SU-DHL-6 (cell line): Measurements from ENCODE around the gene THOC7.

ENCODE experiments used
- EZH2phosphoT487 ChIP-seq: fragments of 200-600 bp; sonication (generic), shearing (Covaris generic); conservative IDR thresholded peaks from 2 replicates; pipeline ENCODE4 v1.6.1; 2018; ENCODE audit warnings: mild to moderate bottlenecking, antibody characterized with exemption, low read length, moderate library complexity, mixed read lengths
- TF ChIP-seq, protein P1 (sequence below): fragments of 200-600 bp; sonication (generic); IDR thresholded peaks from one replicate; pipeline ENCODE4 v1.5.1; 2017; ENCODE audit warnings: antibody characterized with exemption, mild to moderate bottlenecking, low read length, moderate library complexity; ENCODE audit not compliant: insufficient read depth, poor library complexity, severe bottlenecking

DNA sequence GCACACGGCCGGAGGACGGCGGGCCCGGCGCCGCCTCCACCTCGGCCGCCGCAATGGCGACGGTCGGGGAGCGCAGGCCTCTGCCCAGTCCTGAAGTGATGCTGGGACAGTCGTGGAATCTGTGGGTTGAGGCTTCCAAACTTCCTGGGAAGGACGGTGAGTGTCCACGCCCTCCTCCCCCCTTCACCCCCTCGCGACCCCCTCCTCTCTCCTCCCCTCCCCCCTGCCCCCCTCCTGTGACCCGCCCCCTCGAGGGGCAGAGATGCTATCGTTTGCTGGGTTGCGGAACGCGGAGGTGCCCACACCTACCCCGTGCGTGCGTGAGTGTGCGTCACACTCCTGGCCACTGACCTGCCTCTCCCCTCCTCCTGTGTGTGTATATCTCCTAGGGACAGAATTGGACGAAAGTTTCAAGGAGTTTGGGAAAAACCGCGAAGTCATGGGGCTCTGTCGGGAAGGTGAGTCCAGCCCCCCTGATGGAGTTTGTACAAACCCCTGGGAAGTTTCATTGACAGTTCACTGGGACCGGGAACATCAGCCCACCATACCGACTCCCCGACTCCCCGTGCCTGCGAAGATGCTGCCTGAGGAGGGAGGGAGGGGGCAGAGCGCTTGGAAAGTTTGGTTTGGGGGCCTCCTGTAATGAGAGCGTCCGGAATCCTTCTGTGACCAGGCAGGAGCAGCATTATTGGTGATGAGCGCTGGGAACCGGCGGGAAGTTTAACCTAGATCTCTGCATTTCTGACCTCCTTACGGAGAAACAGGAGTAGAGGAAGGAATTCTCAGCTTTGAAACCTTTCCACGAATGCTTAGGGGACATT, 49.4 kb upstream of the THOC7 start:
- TF ChIP-seq, protein P1, sequence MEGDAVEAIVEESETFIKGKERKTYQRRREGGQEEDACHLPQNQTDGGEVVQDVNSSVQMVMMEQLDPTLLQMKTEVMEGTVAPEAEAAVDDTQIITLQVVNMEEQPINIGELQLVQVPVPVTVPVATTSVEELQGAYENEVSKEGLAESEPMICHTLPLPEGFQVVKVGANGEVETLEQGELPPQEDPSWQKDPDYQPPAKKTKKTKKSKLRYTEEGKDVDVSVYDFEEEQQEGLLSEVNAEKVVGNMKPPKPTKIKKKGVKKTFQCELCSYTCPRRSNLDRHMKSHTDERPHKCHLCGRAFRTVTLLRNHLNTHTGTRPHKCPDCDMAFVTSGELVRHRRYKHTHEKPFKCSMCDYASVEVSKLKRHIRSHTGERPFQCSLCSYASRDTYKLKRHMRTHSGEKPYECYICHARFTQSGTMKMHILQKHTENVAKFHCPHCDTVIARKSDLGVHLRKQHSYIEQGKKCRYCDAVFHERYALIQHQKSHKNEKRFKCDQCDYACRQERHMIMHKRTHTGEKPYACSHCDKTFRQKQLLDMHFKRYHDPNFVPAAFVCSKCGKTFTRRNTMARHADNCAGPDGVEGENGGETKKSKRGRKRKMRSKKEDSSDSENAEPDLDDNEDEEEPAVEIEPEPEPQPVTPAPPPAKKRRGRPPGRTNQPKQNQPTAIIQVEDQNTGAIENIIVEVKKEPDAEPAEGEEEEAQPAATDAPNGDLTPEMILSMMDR = no peak
- TF ChIP-seq EZH2phosphoT487 = no peak
